Osteocyte (in vitro differentiated cells): ENCODE measurements around the gene PLA1A. TPM values are rescaled to one million over a fixed set of nuclear protein-coding genes. Genes with fewer than 3 reads are reported as not detected.
A peak's percentile ranks its signal among the peaks of the same experiment; 100 is the strongest.

ENCODE experiments used
- DNase-seq: peaks from one replicate; pipeline ENCODE4 v3.0.0; 2021; ENCODE audit warnings: mixed read lengths; ENCODE audit not compliant: unreplicated experiment; ENCODE audit errors: extremely low spot score
- H3K27ac Mint-ChIP-seq: one replicate; pipeline ENCODE4 v1.8.0; 2021; ENCODE audit warnings: mild to moderate bottlenecking, mixed read lengths; ENCODE audit not compliant: unreplicated experiment
- H3K27me3 Mint-ChIP-seq: one replicate; pipeline ENCODE4 v1.8.0; 2021; ENCODE audit warnings: mixed read lengths; ENCODE audit not compliant: unreplicated experiment
- H3K36me3 Mint-ChIP-seq: one replicate; pipeline ENCODE4 v1.8.0; 2021; ENCODE audit warnings: mixed read lengths; ENCODE audit not compliant: unreplicated experiment
- H3K4me1 Mint-ChIP-seq: one replicate; pipeline ENCODE4 v1.8.0; 2021; ENCODE audit warnings: mixed read lengths; ENCODE audit not compliant: unreplicated experiment
- H3K4me3 Mint-ChIP-seq: one replicate; pipeline ENCODE4 v1.8.0; 2021; ENCODE audit warnings: mild to moderate bottlenecking, moderate library complexity, mixed read lengths; ENCODE audit not compliant: unreplicated experiment
- H3K9me3 Mint-ChIP-seq: one replicate; pipeline ENCODE4 v1.8.0; 2021; ENCODE audit warnings: mixed read lengths; ENCODE audit not compliant: unreplicated experiment
- total RNA-seq: library from RNA; stranded (reverse); gene quantifications from 2 replicates; pipeline ENCODE4 v1.2.1, GENCODE V29; 2021
- TF ChIP-seq, protein P1 (sequence below): fragments of 200-600 bp; sonication (generic); IDR thresholded peaks from 2 replicates; pipeline ENCODE4 v1.5.0; 2021; ENCODE audit warnings: antibody characterized with exemption, mild to moderate bottlenecking, moderate library complexity

The PLA1A gene
- total RNA-seq, 1 donor from 2014 or later, result 0.86 TPM

GRCh38 chr3:119636249-119636648 lies 38.6 kb downstream of the PLA1A start:
- Mint-ChIP-seq H3K27ac (no peak overlapping the region), H3K4me3 (no peak overlapping the region), H3K27me3 (no peaks in the 10 kb centered on the region), H3K36me3 (no peaks in the 10 kb centered on the region), H3K4me1 (peaks cover 16% of the 10 kb centered on the region), H3K9me3 (no peaks in the 10 kb centered on the region)
- TF ChIP-seq, protein P1, sequence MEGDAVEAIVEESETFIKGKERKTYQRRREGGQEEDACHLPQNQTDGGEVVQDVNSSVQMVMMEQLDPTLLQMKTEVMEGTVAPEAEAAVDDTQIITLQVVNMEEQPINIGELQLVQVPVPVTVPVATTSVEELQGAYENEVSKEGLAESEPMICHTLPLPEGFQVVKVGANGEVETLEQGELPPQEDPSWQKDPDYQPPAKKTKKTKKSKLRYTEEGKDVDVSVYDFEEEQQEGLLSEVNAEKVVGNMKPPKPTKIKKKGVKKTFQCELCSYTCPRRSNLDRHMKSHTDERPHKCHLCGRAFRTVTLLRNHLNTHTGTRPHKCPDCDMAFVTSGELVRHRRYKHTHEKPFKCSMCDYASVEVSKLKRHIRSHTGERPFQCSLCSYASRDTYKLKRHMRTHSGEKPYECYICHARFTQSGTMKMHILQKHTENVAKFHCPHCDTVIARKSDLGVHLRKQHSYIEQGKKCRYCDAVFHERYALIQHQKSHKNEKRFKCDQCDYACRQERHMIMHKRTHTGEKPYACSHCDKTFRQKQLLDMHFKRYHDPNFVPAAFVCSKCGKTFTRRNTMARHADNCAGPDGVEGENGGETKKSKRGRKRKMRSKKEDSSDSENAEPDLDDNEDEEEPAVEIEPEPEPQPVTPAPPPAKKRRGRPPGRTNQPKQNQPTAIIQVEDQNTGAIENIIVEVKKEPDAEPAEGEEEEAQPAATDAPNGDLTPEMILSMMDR, result no peak
- no peak for DNase-seq

DNA sequence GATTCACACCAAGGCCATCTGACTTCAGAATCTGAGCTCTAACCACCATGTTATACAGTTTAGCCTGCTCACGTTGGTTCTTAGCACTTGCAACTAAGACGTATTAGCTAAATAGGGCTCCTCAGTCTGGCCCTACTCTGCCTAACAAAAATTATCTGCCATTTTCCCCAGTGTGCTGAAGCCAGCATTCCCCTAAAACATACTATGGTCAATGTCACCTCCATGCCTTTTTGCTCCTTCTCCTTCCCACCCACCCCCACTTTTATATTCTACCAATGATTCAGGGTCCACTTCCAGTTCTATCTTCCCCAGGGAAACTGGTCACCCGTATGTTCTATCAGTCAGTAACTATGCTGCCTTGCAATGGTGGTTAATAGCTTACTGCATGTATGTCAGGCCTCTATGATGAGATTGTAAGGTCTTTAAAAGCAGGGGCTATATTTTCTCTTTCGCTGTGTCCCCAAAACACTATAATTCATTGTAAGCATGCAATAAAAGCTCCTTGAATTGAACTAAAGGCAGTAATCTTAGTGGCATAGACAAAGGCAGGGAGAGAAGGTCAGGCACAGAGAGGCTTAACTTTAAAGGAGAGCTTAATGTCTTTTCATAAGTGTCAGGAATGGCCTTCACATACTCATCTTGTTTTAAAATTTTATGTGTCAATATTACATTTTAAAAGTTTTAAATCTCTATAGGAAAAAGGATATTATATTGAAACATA lies 39.4 kb downstream of the PLA1A start:
- TF ChIP-seq, protein P1, result no peak
- DNase-seq, result no peak
- H3K36me3 Mint-ChIP-seq, result no peaks in the 10 kb centered on the region
- H3K9me3 Mint-ChIP-seq, result no peaks in the 10 kb centered on the region
- H3K27ac Mint-ChIP-seq, result no peak overlapping the region
- H3K27me3 Mint-ChIP-seq, result no peaks in the 10 kb centered on the region
- peaks cover 14% of the 10 kb centered on the region for H3K4me1 Mint-ChIP-seq
- no peak overlapping the region for H3K4me3 Mint-ChIP-seq

- Mint-ChIP-seq H3K27me3 (no peaks in the 10 kb centered on the region), H3K9me3 (no peaks in the 10 kb centered on the region), H3K4me1 (peaks cover 14% of the 10 kb centered on the region), H3K36me3 (no peaks in the 10 kb centered on the region), H3K27ac (peak overlapping the region; percentile 65), H3K4me3 (no peak overlapping the region)
- TF ChIP-seq, protein P1, result no peak
- DNase-seq, result no peak
Observed at GRCh38 chr3:119637679-119638477, 40.2 kb downstream of the PLA1A start.

GRCh38 chr3:119639494-119640350 lies 42.0 kb downstream of the PLA1A start:
- H3K36me3 Mint-ChIP-seq, result no peaks in the 10 kb centered on the region
- H3K27ac Mint-ChIP-seq, result no peak overlapping the region
- no peaks in the 10 kb centered on the region for H3K27me3 Mint-ChIP-seq
- no peak overlapping the region for H3K4me3 Mint-ChIP-seq
- no peaks in the 10 kb centered on the region for H3K9me3 Mint-ChIP-seq
- TF ChIP-seq, protein P1, result no peak
- no peak for DNase-seq
- H3K4me1 Mint-ChIP-seq, result peaks cover 14% of the 10 kb centered on the region
